Lower leg skin (tissue), 3 donors: ENCODE measurements around the gene ACY1.

Source experiments
- CTCF ChIP-seq, 3 donors: fragments of 450-650 bp; IDR thresholded peaks; one replicate each; pipeline ENCODE4 v1.5.1; 2016; ENCODE audit warnings: antibody characterized with exemption in 3 of 3, mild to moderate bottlenecking in 3 of 3, moderate library complexity in 2 of 3
- POLR2A ChIP-seq, 2 donors: fragments of 450-650 bp; IDR thresholded peaks; one replicate each; pipeline ENCODE4 v1.6.1; 2016 to 2017; ENCODE audit warnings: antibody characterized with exemption in 2 of 2, mild to moderate bottlenecking in 1 of 2, moderate library complexity in 1 of 2

DNA sequence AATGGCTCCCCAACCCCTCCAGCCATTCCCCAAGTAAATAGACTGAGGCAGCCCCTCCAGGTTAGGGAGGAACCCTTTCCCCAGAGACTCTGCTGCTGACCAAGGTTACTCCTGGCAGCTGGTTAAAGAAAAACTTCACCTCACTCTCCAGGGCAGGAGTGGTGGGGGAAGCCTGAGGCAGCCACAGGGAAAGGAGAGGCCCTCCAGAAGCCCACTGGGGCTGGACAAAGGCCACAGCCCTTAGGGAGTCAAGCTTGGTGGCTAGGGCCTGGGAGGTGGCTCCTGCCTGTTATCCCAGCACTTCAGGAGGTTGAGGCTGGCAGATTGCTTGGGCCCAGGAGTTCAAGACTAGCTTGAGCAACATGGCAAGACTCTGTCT, 923 bp downstream of the ACY1 start:
- no peak for TF ChIP-seq CTCF (IDR thresholded peaks at IDR 0.05)
- TF ChIP-seq POLR2A (IDR thresholded peaks at IDR 0.05), result no peak
